RWPE2 (cell line): ENCODE data around the gene WDR5.

ENCODE experiments used
- ATAC-seq: fragments of 200-7000 bp; cut with Tn5 transposase; 3 replicates; pipeline ENCODE4 v1.9.1; 2021; ENCODE audit warnings: low read depth
- DNase-seq: peaks from one replicate; pipeline ENCODE4 v3.0.0-alpha.2; 2020; ENCODE audit warnings: low spot score
- H3K27ac ChIP-seq: fragments of 450-650 bp; 2 replicates; pipeline ENCODE4 v1.5.1; 2017; ENCODE audit warnings: mild to moderate bottlenecking; ENCODE audit not compliant: poor library complexity, severe bottlenecking
- H3K27me3 ChIP-seq: fragments of 250-450 bp; sonication (Bioruptor Pico); 2 replicates; pipeline ENCODE4 v1.5.1; 2021; ENCODE audit warnings: mild to moderate bottlenecking, moderate library complexity; ENCODE audit not compliant: insufficient read depth, poor library complexity, severe bottlenecking
- H3K36me3 ChIP-seq: fragments of 250-450 bp; sonication (Bioruptor Pico); 2 replicates; pipeline ENCODE4 v1.5.1; 2020; ENCODE audit warnings: low read depth, mild to moderate bottlenecking, moderate library complexity
- H3K4me1 ChIP-seq: fragments of 250-450 bp; sonication (Bioruptor Pico); 2 replicates; pipeline ENCODE4 v1.5.1; 2021; ENCODE audit warnings: mild to moderate bottlenecking, moderate library complexity; ENCODE audit not compliant: insufficient read depth, poor library complexity, severe bottlenecking
- H3K4me3 ChIP-seq: fragments of 250-450 bp; sonication (Bioruptor Pico); 2 replicates; pipeline ENCODE4 v1.5.1; 2021; ENCODE audit warnings: mild to moderate bottlenecking, moderate library complexity; ENCODE audit not compliant: severe bottlenecking
- H3K9me3 ChIP-seq: fragments of 250-450 bp; sonication (Bioruptor Pico); 2 replicates; pipeline ENCODE4 v1.5.1; 2021; ENCODE audit warnings: mild to moderate bottlenecking, moderate library complexity; ENCODE audit not compliant: severe bottlenecking
- TF ChIP-seq, protein P1 (sequence below): fragments of 450-650 bp; IDR thresholded peaks from one replicate; pipeline ENCODE4 v1.5.1; 2017; ENCODE audit warnings: mild to moderate bottlenecking, moderate library complexity; ENCODE audit not compliant: poor library complexity, severe bottlenecking

Gene WDR5

DNA sequence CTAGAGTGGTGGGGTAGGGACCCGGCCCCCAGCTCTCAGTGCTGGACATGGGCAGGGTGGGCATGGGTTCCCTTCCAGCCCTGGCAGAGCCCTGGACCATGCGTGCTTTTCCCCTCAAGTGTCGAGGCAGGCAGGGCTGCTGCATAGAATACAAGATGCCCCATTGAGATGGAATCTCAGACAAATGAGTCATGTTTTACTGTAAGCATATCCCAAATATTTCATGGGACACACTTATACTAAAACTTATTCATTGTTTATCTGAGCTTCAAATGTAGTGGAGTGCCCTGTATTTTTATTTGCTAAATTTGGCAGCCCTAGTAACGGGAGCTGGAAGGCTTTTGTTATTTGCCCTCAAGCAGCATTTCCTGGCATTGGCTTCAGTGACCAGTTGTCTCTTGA, 31.6 kb downstream of the WDR5 start:
- Histone ChIP-seq H3K36me3 (no peaks in the 10 kb centered on the region), H3K27me3 (no peaks in the 10 kb centered on the region), H3K27ac (no peak overlapping the region), H3K4me1 (peaks cover 3% of the 10 kb centered on the region), H3K9me3 (no peaks in the 10 kb centered on the region), H3K4me3 (no peak overlapping the region)
- ATAC-seq (no peak), DNase-seq (no peak)
- TF ChIP-seq, protein P1, sequence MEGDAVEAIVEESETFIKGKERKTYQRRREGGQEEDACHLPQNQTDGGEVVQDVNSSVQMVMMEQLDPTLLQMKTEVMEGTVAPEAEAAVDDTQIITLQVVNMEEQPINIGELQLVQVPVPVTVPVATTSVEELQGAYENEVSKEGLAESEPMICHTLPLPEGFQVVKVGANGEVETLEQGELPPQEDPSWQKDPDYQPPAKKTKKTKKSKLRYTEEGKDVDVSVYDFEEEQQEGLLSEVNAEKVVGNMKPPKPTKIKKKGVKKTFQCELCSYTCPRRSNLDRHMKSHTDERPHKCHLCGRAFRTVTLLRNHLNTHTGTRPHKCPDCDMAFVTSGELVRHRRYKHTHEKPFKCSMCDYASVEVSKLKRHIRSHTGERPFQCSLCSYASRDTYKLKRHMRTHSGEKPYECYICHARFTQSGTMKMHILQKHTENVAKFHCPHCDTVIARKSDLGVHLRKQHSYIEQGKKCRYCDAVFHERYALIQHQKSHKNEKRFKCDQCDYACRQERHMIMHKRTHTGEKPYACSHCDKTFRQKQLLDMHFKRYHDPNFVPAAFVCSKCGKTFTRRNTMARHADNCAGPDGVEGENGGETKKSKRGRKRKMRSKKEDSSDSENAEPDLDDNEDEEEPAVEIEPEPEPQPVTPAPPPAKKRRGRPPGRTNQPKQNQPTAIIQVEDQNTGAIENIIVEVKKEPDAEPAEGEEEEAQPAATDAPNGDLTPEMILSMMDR: no peak

DNA sequence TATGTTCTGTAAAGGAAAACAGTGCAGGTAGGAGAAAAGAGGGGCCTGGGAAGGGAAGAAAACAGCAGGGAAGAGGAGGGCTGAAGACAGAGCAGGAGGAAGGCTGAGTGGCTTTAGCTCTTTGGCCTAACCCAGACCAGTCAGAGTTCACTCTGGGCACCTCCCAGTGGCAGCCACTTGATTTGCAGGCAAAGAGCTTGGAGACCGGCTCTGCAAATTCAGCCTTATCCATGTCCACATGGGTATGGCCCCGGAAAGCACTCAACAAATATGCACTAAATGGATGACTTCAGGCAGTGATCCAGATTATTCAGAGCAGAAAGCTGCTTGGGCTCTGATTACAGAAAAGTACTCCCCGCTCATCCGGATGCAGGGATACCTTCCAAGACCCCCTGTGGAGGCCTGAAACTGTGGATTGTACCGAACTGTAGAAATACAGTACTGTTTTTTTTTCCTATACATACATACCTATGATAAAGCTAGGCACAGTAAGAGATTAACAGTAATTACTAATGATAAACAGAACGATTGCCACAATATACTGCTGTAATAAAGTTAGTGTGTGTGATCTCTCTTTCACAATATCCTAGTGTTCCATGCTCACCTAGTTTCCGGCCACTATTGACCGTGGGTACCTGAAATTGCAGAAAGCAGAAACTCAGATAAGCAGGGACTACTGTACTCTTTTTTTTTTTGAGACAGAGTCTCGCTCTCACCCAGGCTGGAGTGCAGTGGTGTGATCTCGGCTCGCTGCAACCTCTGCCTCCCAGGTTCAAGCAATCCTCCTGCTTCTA, 33.1 kb downstream of the WDR5 start:
- H3K4me3 ChIP-seq: no peak overlapping the region
- no peaks in the 10 kb centered on the region for H3K27me3 ChIP-seq
- TF ChIP-seq, protein P1: no peak
- DNase-seq (no peak), ATAC-seq (no peak)
- no peaks in the 10 kb centered on the region for H3K36me3 ChIP-seq
- H3K9me3 ChIP-seq: no peaks in the 10 kb centered on the region
- peaks cover 3% of the 10 kb centered on the region for H3K4me1 ChIP-seq
- no peak overlapping the region for H3K27ac ChIP-seq

DNA sequence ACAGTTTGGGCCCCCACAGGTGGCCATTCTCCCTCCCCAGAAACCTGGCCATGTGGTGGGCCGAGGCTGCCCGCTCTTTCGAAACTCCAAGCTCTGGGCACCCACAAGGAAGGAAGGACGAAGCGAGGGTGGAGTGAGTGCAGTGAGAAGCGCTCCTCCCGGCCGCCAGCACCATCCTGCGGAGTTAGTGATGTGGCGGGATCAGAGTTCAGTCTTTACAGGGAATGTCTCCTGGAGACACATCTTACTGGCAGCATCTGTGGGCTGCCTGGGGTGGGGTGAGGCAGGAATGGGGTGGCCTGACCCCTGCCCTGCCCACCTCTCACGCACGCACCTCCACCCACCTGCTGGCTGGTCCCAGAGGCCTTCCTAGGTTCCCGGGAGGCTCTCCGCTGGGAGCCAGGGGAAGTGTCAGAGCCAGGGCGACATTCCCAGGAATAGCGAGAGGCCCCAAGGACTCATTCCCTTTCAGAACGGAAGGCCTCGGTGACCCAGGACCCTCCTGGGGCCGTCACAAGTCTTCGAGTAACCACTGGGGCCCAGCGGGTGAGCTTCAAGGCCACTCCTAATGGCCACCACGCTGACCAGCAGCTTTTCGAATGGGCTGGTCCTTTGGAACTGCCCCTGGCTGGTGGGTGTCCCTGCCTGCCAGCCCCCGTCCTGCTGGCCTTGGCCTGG, 34.0 kb downstream of the WDR5 start:
- no peaks in the 10 kb centered on the region for H3K36me3 ChIP-seq
- H3K27ac ChIP-seq: no peak overlapping the region
- H3K4me1 ChIP-seq: peaks cover 3% of the 10 kb centered on the region
- H3K27me3 ChIP-seq: no peaks in the 10 kb centered on the region
- ATAC-seq: no peak
- TF ChIP-seq, protein P1: no peak
- no peaks in the 10 kb centered on the region for H3K9me3 ChIP-seq
- no peak overlapping the region for H3K4me3 ChIP-seq
- DNase-seq: no peak

DNA sequence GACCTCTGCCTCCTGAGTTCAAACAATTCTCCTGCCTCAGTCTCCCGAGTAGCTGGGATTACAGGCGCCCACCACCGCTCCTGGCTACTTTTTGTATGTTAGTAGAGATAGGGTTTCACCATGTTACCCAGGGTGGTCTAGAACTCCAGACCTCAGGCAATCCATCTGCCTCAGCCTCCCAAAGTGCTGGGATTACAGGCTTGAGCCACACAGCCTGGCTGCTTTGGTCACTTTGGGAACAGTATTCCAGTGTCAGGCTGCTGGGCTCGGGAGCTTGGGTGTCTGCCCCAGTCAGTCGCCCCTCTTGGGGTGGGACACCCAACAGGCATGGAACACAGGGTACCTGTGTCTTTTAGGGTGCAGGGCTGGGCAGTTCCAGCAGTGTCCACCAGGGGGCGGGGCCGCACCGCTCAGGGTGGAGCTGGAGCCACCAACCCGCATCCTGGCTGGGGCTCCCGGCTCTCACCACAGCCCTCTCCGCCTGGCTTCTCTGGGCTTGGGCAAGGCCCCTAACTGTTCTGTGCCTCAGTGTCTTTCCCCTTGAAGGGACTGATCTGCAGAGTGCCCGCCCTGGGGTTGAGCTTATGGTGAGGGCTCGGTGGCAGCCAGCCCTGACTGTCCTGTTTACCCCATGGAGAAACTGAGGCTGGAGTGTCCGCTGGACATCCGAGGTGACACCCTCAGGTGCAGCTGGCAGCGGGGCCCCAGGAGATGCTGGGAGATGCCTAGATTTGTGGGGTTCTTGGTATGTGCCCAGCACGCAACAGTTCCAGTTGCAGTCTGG, 34.8 kb downstream of the WDR5 start:
- no peak for ATAC-seq
- no peak for DNase-seq
- peaks cover under 1% of the 10 kb centered on the region for H3K4me1 ChIP-seq
- H3K27me3 ChIP-seq: no peaks in the 10 kb centered on the region
- H3K4me3 ChIP-seq: no peak overlapping the region
- no peak overlapping the region for H3K27ac ChIP-seq
- H3K36me3 ChIP-seq: no peaks in the 10 kb centered on the region
- no peaks in the 10 kb centered on the region for H3K9me3 ChIP-seq
- TF ChIP-seq, protein P1: no peak
